Left hindlimb (tissue), 1 donor: Measurements from ENCODE around the gene LRRC57.

Experiments
- DNase-seq: peaks from one replicate; pipeline ENCODE4 v3.0.0-alpha.2; 2018

LRRC57 gene

GRCh38 chr15:42549741-42550392, 1.3 kb upstream of the LRRC57 start:
- no peak for DNase-seq

GRCh38 chr15:42549032-42549491, 469 bp upstream of the LRRC57 start:
- DNase-seq = no peak

GRCh38 chr15:42547918-42548248, 710 bp downstream of the LRRC57 start:
- no peak for DNase-seq

GRCh38 chr15:42544853-42545629, 3.6 kb downstream of the LRRC57 start:
- no peak for DNase-seq

GRCh38 chr15:42533246-42533645, 15.3 kb downstream of the LRRC57 start:
- no peak for DNase-seq

- DNase-seq = no peak
These were observed 19.6 kb downstream of the LRRC57 start for GRCh38 chr15:42528970-42529369.

- no peak for DNase-seq
These were observed 25.3 kb downstream of the LRRC57 start for GRCh38 chr15:42523331-42523730.

- DNase-seq = no peak
These were observed 37.6 kb downstream of the LRRC57 start for GRCh38 chr15:42511007-42511391.

- DNase-seq = no peak
These were observed 38.2 kb downstream of the LRRC57 start for GRCh38 chr15:42510258-42511006.

GRCh38 chr15:42508263-42508690, 40.3 kb downstream of the LRRC57 start:
- no peak for DNase-seq

GRCh38 chr15:42507514-42507913, 41.1 kb downstream of the LRRC57 start:
- DNase-seq = no peak

- no peak for DNase-seq
These were observed 44.0 kb downstream of the LRRC57 start for GRCh38 chr15:42504631-42505030.

- no peak for DNase-seq
These were observed 44.8 kb downstream of the LRRC57 start for GRCh38 chr15:42503825-42504224.

- DNase-seq = no peak
These were observed 46.1 kb downstream of the LRRC57 start for GRCh38 chr15:42502477-42502876.

- no peak for DNase-seq
These were observed 48.6 kb downstream of the LRRC57 start for GRCh38 chr15:42499858-42500609.

- DNase-seq = no peak
These were observed 50.2 kb downstream of the LRRC57 start for GRCh38 chr15:42498212-42499068.

- peak; percentile 97 for DNase-seq
These were observed 53.0 kb downstream of the LRRC57 start, which contains the start of gene SNAP23 for GRCh38 chr15:42495361-42496212. Gene SNAP23, plus strand, starts transcription at chr15:42495634. Its CDS starts 16,213 bp downstream, at chr15:42511847.

GRCh38 chr15:42494998-42495360, 53.6 kb downstream of the LRRC57 start:
- peak; percentile 41 for DNase-seq

- DNase-seq = no peak
These were observed 54.9 kb downstream of the LRRC57 start for GRCh38 chr15:42493679-42494078.

- no peak for DNase-seq
These were observed 56.9 kb downstream of the LRRC57 start for GRCh38 chr15:42491539-42492225.
